Endothelial cell of hepatic sinusoid (primary cell): ENCODE results near the gene KRTAP19-6.
"Not testable (repeated sequence)": the region's sequence is repeated elsewhere in the genome, so short reads cannot be mapped to it uniquely, and the experiment has no call there.

Source experiments
- in situ Hi-C: cut with HindIII; loops from 2 replicates; pipeline ENCODE4 v1.10.0; 2017; ENCODE audit warnings: low sequenced_read_pairs

KRTAP19-6 gene, protein sequence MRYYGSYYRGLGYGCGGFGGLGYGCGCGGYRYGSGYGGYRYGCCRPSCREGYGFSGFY

DNA sequence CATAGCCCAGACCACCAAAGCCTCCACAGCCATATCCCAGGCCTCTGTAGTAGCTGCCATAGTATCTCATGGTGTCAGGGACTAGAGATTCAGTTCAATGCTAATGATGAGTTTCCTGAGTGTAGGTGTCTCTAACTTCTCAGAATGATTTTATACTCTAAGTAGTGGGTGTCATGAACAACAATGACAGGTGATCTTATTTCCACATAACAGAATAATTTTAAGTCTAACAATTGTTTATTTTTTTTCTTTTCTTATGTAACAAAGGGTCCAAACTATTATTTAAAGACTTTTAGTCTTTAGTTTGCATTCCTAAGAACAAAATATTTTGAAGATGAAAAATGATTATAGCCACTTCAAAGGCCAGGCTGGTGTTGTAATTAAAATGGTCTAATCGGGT lies at the start of gene KRTAP19-6:
KRTAP19-6 (minus strand) TSS at position 101 of the 400 bp plus-strand sequence; CDS start at position 70, 31 bp downstream.
- in situ Hi-C loops: no loop called here

DNA sequence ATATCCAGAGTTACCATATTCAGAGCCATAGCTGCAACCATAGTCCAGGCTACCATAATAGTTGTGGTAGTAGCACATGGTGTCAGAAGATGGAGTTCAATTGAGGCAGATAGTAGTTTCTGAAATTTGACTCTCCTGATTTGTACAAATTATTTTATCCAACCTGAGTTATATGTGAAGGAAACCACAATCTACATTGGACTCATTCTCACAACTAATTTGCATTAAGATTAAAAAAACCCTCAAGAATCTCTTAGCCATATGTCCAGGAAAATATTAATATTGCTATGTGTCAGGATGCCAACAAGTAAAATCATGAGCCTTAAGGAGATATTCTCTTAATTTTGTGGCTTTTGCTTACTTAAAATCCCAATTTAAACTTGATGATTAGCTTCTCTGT lies 48.6 kb upstream of the KRTAP19-6 start, which contains the start of gene KRTAP22-2:
KRTAP22-2 (minus strand) TSS at position 101 of the 400 bp plus-strand sequence.
- in situ Hi-C loops: no loop called here

DNA sequence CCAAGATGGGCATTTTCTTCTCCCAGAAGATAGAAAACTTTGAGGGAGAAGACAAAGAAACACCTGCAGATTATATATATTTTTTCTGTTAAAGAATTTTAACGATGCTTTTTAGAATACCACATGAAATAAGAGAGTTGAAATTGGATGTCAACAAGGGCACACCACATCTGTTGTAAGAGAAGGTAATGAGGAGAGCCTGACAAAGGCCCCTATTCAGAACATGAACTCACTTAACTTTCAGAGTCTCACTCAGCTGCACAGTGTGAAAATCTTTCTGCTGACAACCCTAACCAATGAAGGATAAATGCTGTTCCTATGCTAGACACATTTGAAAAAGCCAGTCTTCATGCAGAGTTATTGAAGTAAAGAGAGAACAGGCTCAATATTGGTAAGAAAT lies 41.2 kb upstream of the KRTAP19-6 start:
- in situ Hi-C loops: no loop called here

DNA sequence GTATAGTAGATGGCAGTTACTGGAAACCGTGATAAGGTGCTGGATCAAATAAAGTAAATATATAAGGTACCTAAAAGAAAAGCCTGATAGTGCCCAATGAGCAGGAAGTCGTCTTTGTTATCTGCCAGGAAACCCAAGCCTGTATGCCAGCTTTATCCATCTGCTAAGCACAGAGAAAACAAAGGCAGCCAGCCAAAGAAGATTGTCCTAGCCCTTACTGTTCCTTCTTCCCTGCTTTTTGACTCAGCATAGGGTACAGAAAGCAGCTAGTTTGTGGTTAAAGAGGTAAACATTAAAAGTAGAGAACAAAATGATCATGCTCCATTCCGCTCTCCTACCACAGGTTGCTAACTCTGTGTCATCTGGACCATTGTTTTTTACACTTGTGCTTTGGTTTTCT lies 38.5 kb upstream of the KRTAP19-6 start:
- in situ Hi-C loops: no loop called here

DNA sequence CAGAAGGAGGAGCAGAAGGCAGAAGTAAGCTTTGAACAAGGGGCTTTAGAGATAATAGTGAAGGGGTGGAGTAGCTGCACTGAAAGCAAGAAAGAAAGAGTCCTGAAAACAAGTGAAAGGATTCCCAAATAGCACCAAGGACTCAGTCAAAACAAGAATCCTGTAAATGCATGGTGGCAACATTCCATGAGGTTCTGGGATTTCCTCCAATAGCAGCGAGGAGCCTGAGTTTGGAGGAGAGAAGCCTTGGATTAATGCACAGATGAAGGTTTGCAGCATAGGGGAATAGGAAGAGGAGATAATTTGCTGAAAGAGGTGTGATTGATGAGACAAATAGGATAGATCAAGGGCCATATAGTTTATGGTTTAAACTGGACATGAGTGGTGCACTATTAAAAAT lies 37.7 kb upstream of the KRTAP19-6 start:
- in situ Hi-C loops: no loop called here

DNA sequence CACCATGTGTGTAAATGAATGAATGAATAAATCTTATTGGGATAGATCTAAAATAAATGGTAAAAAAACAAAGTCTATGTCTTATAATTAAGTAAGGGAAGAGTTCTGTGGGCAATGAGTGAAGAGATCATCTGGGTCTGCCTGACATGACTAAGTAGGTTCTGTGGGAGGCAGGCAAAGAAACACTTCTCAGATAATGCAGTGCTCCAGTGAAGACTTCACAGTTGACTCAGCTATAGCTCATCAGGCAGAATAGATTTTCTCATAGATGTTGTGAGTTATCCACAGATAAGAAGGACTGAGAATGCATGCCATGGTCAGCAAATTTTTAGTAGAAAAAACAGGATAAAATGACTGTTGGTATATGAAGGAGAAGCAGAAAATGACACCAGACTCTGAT lies 36.1 kb upstream of the KRTAP19-6 start:
- in situ Hi-C loops: no loop called here

DNA sequence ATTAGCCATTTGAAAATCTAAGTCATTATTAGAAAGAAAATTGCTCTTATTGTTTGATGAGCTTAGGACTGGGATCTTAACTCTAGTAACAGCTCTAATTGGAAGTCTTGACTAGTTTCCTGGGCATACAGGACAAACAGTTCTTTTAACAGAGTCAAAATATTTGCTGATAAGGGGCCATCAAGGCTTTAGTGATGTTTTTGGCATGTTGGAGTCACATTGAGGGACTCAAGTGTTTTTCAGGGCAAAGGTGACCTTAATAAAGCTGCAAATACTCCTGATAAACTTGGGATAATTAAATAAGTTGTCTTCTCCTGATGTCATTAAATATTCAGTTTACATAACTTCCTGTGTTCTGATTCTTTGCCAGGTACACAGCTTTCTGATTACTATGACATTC lies 26.0 kb upstream of the KRTAP19-6 start:
- in situ Hi-C loops: no loop called here

DNA sequence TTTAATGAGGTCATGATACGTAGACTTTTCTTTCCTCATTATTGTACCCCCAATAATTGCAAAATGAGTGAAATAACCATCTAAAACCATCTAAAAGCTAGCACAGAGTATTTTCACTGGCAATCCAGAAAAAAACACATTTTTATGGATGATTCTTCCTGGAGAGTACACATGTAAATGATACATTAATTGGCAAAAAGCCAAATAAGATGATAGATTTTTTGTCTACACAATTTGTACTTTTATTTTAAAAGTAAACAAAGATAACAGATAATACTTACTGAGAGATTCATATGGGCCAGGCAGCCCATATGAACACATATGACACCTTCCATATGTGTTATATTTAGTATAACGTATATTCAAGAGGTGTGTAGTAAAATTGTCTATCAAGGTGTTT lies 22.0 kb upstream of the KRTAP19-6 start:
- in situ Hi-C loops: no loop called here

DNA sequence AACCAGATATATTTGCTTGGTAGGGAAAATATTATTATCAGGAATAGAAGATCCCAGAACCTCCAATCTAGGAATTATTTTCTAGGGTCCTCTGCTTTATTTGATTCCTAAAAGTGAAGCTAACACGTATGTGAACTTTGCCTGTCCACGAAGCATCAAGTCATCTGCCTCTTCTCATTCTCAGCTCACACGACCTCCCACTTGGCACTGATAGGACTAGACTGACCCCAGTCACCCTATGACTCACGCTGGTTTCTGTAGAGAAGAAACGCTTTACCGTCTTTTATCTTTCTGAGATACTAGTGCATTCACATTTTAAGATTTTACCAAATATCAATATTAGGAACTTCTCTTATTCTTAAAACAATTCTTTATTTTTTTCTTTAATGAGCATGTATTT lies 21.4 kb upstream of the KRTAP19-6 start:
- in situ Hi-C loops: no loop called here

DNA sequence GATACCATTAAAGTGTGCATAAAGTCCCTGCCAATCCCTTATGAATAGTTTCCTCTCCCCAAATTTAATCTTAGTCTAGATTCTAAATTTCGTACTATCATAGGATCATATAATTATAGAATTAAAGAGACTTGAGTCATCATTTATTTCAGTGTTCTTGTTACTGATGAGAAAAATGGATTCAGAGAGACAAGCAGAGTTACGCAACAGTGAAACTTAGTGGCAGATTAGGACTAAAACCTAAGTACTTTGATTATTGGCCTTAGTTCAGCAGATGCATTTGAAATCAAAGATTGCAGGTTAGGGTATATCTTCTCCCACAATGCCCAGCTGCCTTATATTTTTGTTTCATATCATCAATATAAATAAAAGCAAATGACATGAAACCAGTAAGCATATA lies 20.3 kb upstream of the KRTAP19-6 start:
- in situ Hi-C loops: no loop called here

DNA sequence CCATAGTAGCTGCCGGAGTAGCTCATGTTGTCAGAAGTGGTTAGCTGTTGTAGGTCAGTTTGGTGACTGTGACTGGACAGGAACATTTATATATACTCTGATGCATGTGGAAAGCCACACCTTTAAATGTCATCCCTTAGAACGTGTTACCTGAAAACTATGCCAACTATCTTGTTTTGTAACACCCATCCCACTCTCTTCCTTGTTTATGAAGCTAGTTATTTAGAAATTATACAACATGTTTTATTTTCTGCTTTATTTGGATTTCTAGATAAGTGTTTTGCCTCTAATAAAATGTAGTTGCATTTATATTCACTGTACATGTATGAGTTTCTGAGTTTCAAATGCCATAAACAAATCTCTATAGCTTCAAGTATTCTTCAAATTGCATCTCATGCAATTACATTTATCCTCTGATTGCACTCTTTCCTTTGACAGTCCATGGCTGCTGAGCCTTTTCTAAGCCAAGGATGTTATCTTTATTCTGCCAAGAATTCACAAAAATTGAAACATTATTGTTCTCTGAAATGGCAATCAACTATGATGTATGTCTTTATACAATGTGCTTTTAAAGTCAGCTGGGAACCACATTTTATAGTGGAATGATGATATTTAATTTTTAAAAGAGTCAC lies 19.7 kb upstream of the KRTAP19-6 start, which contains the start of gene KRTAP19-7:
KRTAP19-7 (minus strand) TSS at position 51 of the 632 bp plus-strand sequence; CDS start at position 26, 25 bp downstream.
- in situ Hi-C loops: no loop called here

DNA sequence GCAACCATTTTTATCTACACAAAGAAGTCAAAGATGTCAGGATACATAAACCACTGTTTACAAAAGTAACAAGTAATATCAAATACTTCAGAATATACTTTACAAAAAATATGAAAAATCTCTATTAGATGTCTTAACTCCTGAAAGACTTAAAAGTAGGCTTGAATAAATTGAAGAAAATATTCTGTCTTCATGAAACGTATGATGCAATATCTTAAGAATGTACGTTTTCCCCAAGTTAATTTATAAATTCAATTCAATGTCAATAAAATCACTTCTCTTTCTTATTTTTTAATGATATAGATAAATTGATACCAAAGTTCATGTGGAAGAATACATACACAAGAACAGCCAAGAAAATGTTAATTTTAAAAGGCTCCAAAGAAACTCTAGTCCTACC lies 13.4 kb upstream of the KRTAP19-6 start:
- in situ Hi-C loops: no loop called here

DNA sequence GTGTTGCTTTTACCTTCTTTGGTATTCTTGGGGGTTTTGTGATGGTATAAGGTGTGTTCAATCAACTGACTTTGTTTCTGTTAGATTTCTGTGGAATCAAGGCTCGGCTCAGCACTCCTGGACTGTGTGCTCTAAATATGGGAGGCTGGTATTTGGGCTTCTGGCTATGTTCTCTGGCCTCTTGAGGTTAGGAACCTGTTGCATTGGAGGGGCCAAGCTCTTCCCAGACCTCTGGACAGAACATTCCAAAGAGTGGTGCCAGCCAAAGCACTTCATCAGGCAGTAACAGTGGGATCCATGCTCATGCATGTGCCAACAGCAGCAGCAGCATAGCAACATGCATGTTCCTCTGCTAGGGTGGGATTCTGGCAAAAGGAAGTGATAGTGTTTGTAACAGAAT lies 11.1 kb upstream of the KRTAP19-6 start:
- in situ Hi-C loops: no loop called here

DNA sequence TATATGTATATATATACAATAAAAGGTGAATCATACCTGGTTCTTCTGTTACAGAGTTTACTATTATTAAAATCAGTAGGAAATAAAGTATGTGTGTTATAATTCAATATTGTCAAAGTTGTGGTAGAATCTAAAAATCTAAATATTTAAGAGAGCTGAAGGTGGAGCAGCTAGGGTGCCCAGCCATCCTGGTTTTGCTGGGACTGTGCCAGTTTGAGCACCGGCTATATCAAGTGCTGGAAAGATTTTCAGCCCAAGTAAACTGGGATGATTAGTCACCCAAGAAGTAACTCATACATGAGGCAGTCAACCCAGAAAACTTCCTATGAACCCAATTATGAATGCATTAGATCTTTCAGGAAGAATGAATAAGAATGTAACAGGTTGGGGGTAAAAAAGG lies 22.8 kb downstream of the KRTAP19-6 start:
- in situ Hi-C loops: no loop called here

DNA sequence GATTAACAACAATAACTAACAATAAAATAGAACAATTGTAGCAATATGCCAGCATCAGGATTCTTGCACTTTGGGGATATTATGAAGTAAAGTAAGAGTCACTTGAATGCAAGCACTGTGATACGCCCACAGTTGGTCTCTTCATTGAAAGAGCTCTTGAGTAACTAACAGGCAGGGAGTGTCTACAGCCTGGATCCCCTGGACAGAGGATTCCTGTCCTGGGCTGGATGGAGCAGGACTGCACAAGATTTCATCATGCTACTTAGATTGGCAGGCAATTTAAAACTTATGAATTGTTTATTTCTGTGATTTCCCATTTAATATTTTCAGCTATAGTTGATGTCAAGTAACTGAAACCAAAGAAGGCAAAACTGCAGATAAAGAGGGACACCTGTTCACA lies 26.0 kb downstream of the KRTAP19-6 start:
- in situ Hi-C loops: no loop called here

DNA sequence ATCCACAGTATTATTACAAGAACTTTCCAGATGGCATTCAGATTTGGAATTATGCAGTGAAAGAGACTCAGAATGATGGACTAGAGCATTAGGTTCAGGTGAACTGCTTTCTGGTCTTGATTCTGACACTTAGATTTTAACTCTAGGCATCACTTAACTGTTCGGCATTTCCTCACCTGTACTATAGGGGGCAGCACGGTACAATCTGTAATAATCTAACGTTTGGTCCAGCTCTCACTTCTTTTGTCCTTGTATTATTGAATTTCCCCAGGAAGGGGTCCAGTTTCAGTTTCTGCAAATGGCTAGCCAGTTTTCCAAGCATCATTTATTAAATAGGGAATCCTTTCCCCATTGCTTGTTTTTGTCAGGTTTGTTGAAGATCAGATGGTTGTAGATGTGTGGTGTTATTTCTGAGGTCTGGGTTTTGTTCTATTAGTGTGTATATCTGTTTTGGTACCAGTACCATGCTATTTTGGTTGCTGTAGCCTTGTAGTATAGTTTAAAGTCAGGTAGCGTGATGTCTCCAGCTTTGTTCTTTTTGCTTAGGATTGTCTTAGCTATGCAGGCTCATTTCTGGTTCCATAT lies 36.0 kb downstream of the KRTAP19-6 start:
- in situ Hi-C loops: not testable (repeated sequence)

DNA sequence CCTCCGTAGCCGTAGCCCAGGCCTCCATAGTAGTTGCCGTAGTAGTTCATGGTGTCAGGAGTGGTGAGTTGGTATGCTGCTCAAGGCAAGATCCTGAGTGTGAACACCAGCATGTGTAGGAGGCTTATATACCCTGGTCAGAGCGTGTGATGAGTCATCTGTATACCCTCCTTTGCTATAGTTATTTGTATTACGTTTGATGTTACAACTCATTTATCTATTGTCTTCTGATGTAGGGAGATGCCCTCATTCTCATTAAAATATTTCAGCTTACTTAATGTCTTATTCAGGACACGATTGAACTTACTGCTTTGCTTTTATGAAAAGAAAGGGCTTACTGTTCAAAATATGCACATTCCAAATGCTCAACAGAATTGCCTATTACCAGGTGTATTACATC lies 39.6 kb downstream of the KRTAP19-6 start, which contains the start of gene KRTAP19-5:
KRTAP19-5 (minus strand) TSS at position 101 of the 400 bp plus-strand sequence; CDS start at position 50, 51 bp downstream.
- in situ Hi-C loops: no loop called here

DNA sequence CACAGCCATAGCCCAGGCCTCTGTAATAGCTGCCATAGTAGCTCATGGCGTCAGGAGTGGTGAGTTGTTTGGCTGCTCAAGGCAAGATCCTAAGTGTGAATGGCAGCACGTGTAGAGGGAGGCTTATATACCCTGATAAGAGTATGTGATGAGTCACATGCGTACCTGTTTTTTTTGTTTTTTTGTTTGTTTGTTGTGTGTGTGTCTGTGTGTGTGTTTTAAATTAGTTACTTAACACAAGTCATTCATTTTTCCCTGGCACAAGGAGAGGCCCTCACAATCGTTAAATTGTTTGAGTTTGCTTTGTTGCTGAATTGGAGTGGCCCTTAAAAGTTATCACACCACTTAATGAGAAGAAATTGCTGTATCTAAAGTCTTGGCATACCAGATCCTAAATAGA lies 44.6 kb downstream of the KRTAP19-6 start, which contains the start of gene KRTAP19-4:
KRTAP19-4 (minus strand) TSS at position 101 of the 400 bp plus-strand sequence; CDS start at position 46, 55 bp downstream.
- in situ Hi-C loops: no loop called here

DNA sequence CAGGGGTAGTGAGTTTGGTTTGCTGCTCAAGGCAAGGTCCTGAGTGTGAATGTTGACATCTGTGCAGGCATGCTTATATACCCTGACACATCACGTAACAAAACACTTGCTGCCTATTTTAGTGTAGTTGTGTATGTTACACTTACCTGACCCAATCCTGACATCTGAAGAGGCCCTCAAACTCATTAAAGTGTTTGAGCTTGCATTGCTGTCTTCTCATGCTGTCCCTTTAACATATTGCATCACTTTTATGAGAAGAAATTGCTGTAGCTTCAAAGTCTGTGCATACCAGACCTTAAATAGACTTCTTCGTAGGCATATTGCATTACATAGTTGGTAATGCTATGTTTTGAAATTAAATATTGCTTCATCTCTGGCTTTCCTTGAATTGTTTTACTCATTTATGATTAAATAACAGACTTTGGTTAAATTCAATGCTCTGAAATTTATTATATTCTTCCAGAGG lies 49.7 kb downstream of the KRTAP19-6 start, which contains the start of gene KRTAP19-3:
KRTAP19-3 (minus strand) TSS at position 51 of the 466 bp plus-strand sequence. CDS start 56 bp downstream, outside the sequence.
- in situ Hi-C loops: no loop called here
